Measurements from ENCODE around the gene PEAK3. TPM values are rescaled to one million over a fixed set of nuclear protein-coding genes. Genes with fewer than 3 reads are reported as not detected.
A peak's percentile ranks its signal among the peaks of the same experiment; 100 is the strongest.

Gene PEAK3, protein sequence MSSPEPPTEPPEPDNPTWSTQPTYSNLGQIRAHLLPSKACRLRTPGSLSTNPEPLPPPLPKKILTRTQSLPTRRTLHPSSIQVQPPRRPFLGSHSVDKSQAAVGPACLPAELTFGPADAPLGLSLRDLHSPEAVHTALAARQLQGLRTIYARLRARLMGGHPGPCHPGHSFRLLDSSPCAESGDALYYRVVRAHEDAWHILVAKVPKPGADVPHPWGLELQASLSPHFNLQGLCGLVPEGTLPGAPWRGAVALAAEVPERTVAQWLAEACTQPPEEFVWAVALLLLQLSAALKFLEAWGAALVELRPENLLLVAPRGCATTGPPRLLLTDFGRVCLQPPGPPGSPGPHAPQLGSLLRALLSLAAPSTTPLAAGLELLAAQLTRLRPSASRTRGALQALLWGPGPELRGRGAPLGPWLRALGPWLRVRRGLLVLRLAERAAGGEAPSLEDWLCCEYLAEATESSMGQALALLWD
- not detected for polyA plus RNA-seq (2012; ENCODE audit: insufficient read depth, insufficient read length)

DNA sequence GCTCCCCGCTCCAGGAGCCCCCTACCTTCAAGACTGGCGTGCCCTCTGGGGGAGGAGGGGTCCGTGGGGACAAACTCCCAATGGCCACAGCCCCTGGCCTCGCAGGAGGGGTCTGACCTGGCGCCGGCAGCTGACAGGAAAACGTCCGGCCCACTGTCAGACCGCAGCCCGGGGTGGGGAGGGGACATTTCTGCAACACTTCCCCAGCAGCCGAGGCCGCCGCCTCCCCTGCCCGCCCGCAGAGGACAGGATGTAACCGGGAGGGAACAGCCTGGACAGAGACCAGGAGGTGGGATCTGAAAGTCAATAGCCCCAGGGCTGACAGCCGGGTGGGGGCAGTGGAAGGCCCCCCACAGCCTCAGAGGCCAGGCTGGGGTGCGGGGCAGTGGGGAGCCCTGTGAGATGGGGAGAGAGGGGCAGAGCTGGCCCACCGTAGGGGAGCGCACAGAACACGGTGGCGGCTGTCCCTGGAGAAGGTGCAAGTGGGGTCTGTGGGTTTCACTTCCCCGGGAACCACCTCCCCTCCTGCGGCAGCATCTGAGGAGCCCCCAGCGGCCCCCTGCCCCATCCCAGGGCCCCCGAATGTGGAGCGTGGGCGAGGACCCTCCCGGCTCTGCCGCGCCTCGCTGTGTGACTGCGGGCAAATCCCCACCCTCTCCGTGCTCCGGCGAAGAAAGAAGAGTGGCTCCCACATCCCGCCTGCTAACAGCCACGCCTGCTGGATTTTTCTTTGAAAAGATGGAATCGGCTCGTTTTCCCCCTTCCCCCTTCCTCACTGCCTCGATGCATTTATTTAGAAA, at the start of gene PEAK3:
Gene PEAK3 (minus strand): TSS at position 114 of the 800 bp plus-strand sequence. CDS start 1,244 bp downstream, outside the sequence.
- no peak within 1 kb of the TSS for H3K4me3 ChIP-seq (ENCODE audit: low read length)
- DNase-seq (ENCODE audit: low read depth, low spot score): no peak

DNA sequence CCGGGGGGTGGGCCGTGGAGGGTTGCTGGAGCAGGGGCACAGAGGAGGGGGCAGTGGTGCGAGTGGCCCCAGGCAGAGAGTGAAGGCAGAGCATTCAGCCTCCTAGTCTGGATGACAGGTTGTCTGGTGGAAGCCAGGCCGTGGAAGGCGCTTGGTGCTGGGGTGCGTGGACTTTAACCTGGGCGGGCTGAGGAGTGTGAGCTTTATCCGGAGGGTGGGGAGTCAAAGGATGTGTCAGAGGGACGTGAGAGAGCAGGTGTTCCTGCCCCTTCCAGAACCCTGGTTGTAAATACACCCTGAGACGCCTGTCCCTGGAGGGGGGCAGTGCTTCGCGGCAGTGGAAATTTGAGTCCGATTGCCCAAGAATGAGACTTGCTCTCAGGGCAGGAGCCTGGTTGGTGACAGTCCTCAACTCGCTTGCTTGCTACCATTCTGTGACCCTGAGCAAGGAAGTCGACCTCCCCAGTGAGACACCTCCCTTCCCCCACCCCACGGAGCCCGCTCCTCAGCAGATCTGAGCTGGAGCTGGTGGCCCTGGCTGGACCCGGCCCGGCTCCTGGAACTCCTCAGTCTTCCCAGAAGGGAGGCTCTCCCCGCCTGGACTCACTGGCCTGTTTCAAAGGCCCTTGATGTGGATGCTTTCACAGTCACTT, 48.8 kb upstream of the PEAK3 start:
- H3K4me3 ChIP-seq (ENCODE audit: low read length): no peak overlapping the region
- DNase-seq (ENCODE audit: low read depth, low spot score): no peak

DNA sequence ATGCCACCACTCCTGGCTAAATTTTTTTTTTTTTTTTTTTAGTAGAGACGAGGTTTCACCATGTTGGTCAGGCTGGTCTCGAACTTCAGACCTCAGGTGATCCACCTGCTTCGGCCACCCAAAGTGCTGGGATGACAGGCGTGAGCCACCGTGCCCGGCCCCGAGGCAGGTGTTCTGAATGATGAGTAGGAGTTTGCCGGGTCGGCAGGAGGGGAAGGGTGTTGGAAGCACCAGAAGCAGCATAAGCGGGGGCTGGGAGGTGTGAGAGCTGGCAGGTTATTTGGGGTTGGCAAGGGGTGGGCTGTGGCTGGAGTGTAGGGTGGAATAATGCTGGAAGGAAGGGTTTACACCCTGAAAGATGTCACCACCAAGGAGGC, 48.3 kb upstream of the PEAK3 start:
- no peak for DNase-seq (ENCODE audit: low read depth, low spot score)
- H3K4me3 ChIP-seq (ENCODE audit: low read length): no peak overlapping the region

DNA sequence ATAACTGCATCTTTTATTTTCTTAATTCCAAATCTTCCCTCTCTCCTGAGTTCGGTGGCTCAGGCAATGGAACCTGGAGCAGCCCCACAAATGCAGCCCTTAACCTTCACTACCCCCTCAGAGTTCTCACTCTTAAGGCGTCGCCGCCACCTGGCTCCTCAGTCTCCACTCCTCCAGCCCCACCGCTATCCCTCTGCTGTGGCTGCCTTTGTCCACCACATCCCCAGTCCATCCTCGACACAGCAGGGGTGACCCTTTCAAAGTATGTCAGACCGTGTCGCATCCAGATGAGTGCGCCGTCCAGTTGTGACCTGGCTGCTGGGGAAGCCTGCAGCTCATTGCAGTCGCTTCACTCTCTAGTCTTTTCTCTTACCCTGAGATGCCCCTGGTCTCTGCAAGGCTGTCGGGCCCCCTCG, 47.5 kb upstream of the PEAK3 start:
- H3K4me3 ChIP-seq (ENCODE audit: low read length): peak overlapping the region; percentile 91
- DNase-seq (ENCODE audit: low read depth, low spot score): no peak

DNA sequence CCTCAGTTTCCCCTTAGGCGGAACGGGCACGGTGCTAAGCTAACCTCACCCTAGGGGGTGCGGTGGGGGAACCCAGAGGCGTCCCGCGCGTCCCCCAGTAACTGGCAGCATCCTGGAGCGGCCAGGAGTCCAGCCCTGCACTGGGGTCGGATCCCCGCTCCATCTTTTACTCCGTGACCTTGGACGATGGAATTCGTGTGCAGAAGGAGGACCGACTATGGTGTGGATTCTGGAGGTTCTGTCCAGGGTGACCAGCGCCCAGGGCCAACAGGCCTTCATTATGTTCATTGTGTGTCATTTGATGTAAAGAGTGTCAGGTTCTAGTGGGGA, 47.1 kb upstream of the PEAK3 start:
- no peak for DNase-seq (ENCODE audit: low read depth, low spot score)
- peak overlapping the region; percentile 91 for H3K4me3 ChIP-seq (ENCODE audit: low read length)

DNA sequence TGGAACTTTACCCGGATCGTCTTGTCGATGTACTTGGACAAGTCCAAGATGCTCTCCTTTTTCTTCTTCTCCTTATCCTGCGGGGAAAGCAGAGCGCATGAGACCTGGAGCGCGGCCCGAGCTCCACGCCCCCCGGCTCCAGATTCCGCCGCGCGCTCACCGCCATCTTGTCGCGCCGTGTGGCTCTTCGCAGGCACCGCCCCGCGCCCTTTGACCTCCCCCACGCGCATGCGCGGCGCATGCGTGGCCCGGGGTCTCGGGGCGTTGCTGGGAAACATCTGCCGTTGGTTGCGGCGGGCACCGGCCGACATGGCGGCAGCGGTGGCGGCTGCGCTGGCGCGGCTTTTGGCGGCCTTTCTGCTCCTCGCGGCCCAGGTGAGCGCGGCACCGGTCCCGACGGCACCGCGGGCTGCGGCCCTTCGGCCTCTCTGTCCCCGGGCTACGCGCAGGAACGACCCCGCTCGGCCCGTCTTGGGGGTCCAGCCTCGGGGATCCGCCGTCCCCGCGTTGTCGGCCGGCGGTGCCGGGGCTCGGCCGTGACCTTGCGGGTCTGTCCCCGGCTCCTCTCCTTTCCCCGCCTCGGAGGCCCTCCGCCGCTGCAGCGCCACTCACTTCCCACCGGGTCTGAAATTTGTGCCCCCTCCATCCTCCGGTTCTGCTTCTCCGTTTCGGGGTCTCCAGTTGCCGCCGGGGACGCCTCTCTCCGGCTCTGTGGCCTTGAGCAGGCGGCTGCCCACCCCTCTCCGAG, 46.6 kb upstream of the PEAK3 start, which contains the start of the genes LSM7 and SPPL2B:
Gene LSM7 (minus strand): TSS at position 186 of the 748 bp plus-strand sequence. CDS start 20 bp downstream, at position 166.
Gene SPPL2B (plus strand): TSS at position 284 of the 748 bp plus-strand sequence. CDS start 26 bp downstream, at position 310.
- peak; percentile 85 for DNase-seq (ENCODE audit: low read depth, low spot score)
- H3K4me3 ChIP-seq (ENCODE audit: low read length): peak within 1 kb of the TSS; percentile 91

DNA sequence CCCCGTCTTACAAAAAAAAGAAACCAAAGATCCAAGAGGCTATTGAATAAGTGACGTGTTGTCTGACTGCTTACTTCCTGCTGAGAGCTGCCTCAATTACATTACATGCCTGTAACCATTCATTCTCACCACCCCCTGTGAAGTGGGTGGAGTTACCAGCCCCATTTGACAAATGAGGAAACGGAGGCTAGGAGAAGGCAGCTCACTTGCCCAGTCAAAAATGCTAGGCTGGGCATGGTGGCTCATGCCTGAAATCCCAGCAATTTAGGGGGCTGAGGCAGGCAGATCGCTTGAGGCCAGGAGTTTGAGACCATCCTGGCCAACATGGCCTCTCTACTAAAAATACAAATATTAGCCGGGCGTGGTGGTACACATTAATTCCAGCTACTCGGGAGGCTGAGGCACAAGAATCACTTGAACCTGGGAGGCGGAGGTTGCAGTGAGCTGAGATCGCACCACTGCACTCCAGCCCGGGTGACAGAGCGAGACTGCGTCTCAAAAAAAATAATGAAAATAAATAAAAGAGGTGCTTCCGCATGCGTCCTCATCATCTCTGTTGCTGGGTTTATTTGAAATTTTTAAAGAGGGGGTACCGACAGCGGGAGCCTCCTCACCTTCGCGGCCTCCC, 45.9 kb upstream of the PEAK3 start:
- H3K4me3 ChIP-seq (ENCODE audit: low read length): peak overlapping the region; percentile 91
- DNase-seq (ENCODE audit: low read depth, low spot score): peak; percentile 93

DNA sequence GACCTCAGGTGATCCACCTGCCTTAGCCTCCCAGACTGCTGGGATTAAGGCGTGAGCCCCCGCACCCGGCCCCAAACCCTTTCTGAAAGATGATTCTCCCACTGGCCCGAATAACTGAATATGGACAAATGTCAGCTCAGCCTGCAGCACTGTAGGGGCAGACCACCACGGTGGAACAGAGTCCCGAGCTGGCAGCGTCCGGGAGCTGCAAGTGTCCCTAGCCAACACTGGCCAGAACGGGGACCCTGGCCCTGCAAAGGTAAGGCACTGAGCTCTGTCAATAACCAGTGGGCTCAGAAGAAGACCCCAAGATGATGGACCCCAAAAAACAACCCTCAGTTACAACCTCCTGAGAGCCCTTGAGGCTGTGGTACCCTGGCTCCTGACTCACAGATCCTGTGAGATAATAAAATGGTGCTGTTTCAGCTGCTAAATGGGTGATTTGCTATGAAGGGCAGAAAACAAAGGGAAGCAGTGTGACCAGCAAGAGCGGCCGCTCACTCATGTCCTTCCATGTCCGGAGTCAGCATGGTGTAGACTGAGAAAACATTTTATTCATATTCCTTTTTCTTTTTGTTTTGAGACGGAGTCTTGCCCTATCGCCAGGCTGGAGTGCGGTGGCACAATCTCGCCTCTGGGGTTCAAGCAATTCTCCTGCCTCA, 44.9 kb upstream of the PEAK3 start:
- peak overlapping the region; percentile 91 for H3K4me3 ChIP-seq (ENCODE audit: low read length)
- no peak for DNase-seq (ENCODE audit: low read depth, low spot score)

DNA sequence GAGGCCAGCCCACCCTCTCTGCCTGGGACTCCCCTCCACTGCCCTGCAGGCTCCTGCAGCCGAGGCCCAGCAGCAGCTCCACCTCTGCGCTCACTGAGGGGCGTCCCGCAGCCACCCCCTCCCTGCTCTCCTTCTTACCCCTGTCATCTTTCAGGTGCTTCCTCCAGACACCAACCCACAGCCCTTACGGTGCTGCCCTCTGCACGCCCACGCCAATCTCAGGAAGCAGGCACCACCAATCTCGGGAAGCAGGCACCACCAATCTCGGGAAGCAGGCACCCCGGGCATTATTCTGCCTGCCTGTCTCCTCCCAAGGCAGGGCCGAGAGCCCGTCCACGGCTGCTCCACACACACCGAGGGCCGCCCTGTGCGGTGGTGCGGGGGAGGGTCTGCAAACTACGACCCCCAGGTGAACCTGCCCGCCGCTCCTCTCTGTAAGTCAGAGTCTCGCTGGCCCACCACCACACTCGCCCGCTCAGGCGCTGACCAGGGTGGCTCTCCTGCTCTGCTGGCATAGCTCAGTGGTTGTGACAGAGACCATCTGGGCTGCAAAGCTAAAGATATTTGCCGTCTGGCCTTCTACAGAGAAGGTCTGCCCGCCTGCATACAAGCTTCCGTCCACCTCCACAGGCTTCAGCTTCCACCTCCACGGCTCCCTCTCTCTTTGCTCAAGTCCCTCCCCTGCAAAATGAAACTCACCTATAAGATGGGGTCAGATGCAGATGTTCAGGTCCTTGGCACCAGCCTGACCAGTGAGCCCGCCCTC, 43.5 kb upstream of the PEAK3 start:
- H3K4me3 ChIP-seq (ENCODE audit: low read length): no peak overlapping the region
- no peak for DNase-seq (ENCODE audit: low read depth, low spot score)

DNA sequence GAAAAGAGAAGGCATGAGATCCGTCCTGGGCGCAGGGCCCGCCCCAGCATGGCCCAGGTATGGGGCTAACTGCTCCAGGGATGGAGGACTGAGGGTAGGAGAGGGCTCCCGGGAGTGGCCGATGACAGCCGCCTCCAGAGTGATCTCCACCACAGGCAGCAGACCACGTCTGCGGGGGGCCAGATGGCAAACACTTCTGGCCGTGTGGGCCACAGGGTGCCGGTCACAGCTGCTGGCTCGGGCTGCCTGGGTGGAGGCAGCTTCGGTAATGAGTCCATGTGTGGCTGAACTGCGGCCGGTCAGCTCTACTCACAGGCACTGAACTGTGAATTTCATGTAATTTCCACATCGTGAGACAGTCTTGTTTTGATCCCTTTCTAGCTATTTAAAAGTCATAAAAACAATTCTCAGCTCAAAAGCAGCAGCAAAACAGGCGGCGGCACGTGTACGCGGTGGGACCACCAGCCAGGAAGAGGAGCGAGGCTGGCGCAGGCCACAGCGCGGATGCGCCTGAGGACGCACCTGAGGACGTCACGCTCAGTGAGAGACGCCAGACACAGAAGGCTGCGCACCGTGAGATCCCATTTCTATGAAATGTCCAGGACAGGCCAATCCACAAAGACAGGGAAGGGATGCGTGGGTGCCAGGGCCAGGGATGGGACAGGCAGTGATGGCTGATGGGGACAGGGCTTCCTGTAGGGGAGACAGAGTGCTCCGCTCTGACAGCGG, 42.4 kb upstream of the PEAK3 start:
- no peak overlapping the region for H3K4me3 ChIP-seq (ENCODE audit: low read length)
- DNase-seq (ENCODE audit: low read depth, low spot score): no peak

DNA sequence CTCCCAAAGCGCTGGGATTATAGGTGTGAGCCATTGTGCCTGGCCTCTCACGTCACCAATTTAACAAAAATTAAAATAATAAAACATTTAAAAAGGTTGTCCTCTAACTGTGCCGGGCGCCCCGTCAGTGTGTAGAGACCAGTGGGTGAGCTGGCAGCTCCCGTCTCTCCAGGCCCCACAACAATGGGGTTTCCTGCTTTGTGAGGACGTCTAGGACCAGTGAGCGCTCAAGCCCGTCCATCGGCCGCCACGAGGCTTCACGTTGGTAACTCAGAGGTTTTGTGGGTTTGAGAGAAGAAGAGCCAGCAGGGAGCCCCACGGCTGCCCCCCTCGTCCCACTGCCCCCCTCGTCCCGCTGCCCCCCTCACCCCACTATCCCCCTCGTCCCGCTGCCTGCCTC, 41.7 kb upstream of the PEAK3 start:
- no peak for DNase-seq (ENCODE audit: low read depth, low spot score)
- no peak overlapping the region for H3K4me3 ChIP-seq (ENCODE audit: low read length)

DNA sequence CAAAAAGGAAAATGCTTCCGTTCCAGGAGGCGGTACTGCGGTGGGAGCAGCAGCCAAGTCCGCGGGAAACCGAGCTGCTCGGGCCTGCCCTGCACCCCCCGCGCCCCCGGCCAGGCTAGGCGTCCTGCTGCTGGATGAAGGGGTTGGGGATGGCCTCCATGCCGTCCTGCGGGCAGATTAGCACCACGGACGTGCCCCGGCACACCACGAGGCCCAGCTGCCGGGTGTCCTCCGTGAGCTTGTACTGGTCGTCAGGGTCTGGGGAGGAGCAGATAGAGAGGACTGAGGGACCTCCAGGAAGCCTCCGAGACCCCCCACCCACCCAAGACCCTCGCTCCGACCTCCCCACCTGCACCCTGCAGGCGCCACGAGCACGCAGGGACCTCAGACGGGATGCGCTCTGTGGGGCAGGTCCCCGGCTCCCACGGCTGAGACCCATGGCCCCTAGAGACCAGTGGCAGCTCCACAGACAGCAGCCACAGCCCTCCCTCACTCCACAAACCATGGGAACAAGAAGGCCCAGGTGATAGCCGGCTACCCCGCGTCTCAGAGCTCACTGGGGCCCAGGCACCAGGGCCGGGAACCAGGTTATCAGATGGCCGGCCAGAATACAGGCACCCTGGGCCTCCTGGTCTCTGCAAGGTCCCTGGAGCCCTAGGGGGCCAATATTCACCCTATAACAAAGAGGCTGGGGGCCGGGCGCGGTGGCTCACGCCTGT, 39.7 kb upstream of the PEAK3 start:
- no peak for DNase-seq (ENCODE audit: low read depth, low spot score)
- no peak overlapping the region for H3K4me3 ChIP-seq (ENCODE audit: low read length)

DNA sequence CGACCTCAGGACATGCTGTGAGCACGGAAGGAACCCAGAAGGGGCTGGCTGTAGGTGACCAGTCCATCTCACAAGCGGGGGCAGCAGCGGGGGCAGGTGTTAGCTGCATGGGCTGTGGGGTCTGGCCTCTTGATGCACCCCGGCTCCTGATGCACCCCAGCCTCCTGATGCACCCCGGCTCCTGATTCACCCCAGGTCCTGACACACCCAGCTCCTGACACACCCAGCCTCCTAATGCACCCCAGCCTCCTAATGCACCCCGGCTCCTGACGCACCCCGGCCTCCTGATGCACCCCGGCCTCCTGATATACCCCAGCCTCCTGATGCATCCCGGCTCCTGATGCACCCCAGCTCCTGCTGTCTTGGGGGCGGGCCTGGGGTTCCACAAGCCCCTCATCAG, 39.0 kb upstream of the PEAK3 start:
- DNase-seq (ENCODE audit: low read depth, low spot score): no peak
- H3K4me3 ChIP-seq (ENCODE audit: low read length): no peak overlapping the region

DNA sequence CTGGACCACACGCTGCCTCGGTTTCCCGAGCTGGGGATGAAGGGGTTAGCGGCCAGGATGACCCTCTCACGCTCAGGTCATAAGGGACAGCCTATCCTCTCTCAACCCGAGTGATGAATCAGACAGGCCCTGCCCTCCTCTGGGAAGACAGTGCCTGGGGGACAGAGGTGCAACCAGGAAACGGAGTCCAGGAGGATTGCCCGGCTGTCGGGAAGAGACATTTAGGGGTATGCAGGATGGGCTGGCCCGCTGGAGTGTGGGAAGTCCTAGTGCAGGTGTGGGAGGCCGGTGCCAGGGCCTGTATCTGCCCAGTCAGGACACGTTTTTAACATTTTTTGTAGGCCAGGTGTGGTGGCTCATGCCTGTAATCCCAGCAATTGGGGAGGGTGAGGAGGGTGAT, 38.1 kb upstream of the PEAK3 start:
- no peak overlapping the region for H3K4me3 ChIP-seq (ENCODE audit: low read length)
- no peak for DNase-seq (ENCODE audit: low read depth, low spot score)

DNA sequence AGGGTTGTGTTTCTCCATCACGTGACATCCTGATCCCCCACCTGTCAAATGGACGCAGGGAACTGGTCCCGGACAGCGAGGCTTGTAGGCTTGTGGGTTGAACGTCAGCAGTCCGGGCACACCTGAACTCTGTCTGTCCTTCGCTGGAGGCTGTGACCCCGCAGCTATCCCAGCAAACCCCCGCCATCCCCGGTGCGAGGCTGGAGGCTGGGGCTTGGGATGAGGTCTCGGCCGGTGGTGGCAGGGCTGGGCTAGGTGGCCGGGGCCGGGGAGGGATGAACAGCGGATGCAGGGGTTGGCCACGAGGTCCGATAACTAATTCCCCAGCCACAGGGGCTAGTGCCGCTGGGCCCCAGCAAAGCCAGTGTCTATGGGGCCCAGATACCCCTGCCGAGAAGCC, 37.6 kb upstream of the PEAK3 start:
- no peak overlapping the region for H3K4me3 ChIP-seq (ENCODE audit: low read length)
- DNase-seq (ENCODE audit: low read depth, low spot score): no peak

DNA sequence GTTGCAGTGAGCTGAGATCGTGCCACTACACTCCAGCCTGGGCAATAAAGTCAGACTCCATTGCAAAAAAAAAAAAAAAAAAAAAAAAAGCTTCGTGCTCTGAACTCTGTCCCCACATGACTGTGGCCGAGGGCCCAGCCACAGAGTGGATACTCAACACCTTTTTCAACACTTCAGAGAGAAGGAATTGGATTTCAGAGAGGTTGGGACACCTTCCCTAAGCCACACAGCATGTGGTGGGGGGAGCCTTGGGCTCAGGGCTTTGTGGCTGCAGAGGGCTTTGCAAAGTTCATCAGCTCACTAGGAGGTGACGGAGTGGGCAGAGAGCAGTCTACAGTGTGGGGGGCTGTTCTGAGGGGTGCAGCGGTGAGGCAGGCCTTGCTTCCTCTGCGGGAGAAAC, 36.9 kb upstream of the PEAK3 start:
- no peak overlapping the region for H3K4me3 ChIP-seq (ENCODE audit: low read length)
- no peak for DNase-seq (ENCODE audit: low read depth, low spot score)

All from Jurkat, Clone E6-1 (cell line).